Ishikawa (cell line): ENCODE data around the gene BCDIN3D.

Experiments used
- CEBPB ChIP-seq: IDR thresholded peaks from 2 replicates; pipeline ENCODE4 v1.6.1; 2012
- YY1 ChIP-seq: IDR thresholded peaks from 2 replicates; pipeline ENCODE4 v1.6.1; 2012; ENCODE audit warnings: low read depth

DNA sequence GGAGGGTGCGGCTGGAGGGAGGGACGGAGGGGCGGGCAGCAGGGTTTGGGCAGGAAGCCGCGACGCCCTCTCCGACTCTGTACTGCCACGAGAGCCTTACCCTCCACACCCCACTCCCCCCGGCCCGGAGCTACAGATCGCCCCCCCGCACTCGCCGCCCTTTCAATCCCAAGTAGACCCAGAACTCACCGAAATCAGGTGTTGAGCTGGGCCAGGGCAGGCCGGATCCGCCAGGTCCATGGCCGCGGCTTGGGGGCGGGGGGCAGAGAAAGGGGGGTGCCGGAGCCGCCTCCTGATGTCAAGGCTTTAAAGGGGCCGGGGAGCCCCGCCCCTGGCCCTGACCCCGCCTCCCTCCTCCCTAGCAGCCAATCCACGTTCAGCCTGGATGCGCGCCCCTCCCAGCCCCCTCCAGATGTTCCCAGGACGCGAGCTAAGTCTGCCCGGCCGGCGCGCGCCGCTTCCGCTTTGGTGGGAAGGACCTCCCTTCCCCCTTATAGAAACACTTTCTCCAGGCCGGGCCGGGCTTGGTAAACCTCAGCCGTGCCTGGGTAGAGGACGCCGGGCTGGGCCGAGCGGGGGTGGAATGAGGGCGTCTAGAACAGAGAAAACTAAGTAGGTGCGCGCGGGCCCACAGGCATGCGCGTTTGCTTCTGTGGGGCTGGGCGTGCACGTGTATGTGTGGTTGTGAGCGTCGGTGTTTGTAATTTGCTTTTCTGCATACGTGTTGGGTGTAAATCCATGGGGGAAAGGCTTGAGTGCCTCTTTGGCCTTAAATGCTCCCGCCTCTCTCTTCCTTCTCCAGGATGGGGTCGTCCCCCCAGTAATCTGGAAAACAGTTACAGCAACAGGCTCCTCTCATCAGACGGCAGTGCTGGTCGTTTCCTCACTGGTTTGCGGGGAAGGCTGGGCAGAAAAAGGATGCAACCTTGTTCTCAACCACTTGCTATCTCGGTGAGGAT, 14.5 kb downstream of the BCDIN3D start, which contains the start of gene NCKAP5L:
- TF ChIP-seq YY1 (peak; percentile 58; the same call in 1 of the 2 replicates), CEBPB (no peak)
